Right lung (tissue), 5 donors: Measurements from ENCODE around the gene IFITM5. TPM values are rescaled to one million over a fixed set of nuclear protein-coding genes. Genes with fewer than 3 reads are reported as not detected.
"Not testable (repeated sequence)": the region's sequence is repeated elsewhere in the genome, so short reads cannot be mapped to it uniquely, and the experiment has no call there.

Experiments used
- DNase-seq, 2 donors: peaks; one replicate each; pipeline ENCODE4 v3.0.0-alpha.2; 2013
- polyA plus RNA-seq, 5 donors: library from polyadenylated mRNA; unstranded; fragments of 120-200 nt; gene quantifications; one replicate each; pipeline versions ENCODE4 v1.2.1 to v1.2.3, GENCODE V29; 2013; ENCODE audit warnings: inconsistent platforms in 1 of 5, low replicate concordance in 1 of 5; ENCODE audit not compliant: insufficient read length in 5 of 5, insufficient read depth in 1 of 5

Gene IFITM5
- polyA plus RNA-seq, 5 donors = 0.14 to 0.43 (median 0.33) TPM

DNA sequence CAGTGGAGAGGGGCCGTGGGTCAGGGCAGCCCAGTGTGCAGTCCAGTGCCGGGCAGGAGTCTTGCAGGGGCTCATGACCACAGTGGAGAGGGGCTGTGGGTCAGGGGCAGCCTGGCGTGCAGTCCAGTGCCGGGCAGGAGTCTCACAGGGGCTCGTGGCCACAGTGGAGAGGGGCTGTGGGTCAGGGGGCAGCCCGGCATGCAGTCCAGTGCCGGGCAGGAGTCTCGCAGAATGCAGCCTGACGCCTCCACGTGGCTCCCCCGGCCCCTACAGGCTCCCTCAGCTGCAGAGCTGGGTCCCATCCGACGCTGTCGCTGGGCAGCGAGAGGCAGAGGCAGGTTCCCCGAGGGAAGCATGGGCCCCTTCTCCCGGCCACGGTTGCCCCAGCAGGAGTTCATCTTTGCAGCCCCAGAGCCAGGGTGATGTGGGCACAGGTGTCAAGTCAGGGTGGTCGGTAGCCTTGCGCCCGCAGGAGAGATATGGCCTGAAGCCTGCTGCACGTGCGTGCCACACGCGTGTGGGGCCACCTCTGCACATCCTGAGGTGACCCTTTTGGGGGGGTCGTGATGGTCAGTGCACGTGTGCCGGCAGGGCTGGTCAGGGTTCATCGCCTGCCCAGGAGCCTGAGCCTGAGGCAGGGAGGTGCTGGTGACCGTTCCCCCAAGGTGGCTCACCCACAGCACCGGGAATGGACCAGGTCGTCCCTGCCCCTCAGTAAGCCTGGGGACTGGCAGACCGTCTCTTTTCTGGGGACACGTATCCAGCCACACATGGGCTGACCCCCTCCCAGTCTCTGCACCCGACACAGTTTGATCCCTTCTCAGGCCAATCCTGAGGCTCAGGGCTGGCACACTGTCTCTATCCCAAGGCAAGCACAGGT, 2.9 kb downstream of the IFITM5 start:
- DNase-seq = no peak

DNA sequence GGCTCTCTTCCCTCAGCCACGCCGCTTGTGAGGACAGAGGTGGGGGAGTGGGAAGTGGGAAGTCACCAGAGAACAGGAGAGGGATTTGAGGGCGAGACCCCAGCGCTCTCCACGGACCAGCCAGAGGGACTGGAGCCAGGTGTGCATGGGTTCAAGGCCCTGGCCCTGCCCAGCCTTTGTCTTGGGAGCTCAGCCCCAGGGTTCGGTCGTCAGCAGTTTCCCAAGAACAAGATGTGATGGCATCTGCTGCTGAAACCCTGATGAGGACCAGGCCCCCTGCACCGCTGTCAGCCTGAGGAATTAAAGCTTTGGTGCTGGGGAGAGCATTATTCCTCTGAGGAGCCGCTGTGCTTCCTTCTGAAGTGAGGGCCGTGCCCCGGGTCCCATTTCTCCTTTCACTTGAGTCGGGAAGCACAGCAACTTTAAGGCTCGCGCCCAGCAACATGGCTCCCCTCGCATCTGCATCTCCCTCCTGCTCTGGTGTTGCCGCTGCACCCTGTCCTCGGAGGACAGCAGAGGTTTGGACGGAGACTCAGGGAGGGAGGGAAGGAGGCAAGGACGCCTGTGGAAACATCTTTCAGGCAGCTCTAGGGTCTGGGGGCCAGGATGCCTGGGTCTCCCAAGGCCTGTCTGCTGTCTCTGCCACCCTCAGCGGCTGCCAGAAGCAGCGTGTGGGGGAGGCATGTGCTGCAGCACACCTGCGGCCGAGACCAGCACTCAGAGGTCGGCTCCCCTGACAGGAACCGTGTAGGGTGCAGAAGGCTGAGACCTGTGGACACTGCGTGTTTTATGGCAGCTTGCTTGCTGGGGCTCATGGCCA, 3.8 kb downstream of the IFITM5 start:
- DNase-seq = no peak

DNA sequence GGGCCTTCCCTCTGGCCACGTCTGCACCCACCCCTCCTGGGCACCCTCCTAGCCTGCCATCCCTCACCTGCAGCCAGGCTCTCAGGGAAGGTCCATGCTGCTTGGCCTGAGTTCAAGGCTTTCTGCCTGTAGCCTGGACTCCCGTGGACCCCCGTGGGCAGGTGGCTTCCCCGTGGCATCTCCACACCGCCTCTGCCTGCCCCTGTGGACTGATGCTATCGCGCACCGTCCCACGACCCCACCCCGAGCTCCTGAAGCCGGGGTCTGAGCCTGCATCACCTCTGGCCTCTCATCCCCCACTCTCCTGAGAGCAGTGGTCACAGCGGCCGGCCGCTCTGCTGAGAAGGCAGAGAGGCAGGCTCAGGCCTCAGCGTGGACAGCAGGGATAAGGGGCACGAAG, 4.5 kb downstream of the IFITM5 start:
- no peak for DNase-seq

DNA sequence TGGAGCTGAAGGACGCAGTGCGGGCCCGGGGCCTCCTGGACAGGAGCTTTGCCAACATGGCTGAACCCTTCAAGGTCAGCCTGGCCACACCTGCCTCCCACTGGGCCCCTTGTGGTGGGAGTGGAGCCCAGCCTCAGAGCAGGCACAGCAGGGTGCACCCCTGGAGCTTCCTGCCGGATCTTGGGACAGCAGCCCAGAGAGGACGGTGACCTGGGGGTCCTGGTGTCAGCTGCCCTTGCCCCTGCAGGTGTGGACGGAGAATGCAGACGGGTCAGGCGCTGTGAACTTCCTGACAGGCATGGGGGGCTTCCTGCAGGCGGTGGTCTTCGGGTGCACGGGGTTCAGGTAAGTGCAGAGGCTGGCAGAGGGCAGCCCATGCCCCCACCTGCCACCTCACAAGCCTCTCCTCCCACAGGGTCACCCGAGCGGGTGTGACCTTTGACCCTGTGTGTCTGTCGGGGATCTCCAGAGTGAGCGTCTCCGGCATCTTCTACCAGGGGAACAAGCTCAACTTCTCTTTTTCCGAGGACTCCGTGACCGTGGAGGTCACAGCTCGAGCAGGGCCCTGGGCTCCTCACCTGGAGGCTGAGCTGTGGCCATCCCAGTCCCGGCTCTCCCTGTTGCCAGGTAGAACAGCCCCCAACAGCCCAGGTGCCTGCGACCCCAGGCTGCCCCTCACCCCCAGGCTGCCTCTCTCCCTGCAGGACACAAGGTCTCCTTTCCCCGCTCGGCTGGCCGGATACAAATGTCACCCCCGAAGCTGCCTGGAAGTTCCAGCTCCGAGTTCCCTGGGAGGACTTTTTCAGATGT, 5.3 kb downstream of the IFITM5 start:
- no peak for DNase-seq

DNA sequence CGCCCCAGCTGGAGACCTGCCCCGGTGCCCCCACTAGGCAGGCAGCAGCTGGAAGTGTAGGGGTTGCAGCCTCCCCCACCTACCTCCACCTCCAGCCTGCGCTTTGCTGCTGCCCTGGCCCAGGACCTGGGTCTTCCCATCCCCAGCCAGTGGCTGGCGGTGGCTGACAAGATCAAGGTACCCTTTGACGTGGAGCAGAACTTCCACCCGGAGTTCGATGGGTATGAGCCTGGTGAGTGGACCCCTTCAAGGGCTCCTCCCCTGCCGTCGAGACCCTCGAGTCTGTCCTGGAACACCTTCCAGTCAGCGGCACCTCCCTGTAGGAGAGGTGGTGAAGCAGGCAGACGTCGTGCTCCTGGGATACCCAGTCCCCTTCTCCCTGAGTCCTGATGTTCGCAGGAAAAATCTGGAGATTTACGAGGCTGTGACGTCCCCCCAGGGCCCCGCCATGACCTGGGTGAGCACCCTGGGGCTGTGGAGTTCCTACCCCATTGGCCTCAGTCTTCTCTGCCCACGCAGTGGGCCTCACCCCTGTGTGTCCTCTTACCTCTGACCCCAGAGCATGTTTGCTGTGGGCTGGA, 6.0 kb downstream of the IFITM5 start:
- DNase-seq = no peak

DNA sequence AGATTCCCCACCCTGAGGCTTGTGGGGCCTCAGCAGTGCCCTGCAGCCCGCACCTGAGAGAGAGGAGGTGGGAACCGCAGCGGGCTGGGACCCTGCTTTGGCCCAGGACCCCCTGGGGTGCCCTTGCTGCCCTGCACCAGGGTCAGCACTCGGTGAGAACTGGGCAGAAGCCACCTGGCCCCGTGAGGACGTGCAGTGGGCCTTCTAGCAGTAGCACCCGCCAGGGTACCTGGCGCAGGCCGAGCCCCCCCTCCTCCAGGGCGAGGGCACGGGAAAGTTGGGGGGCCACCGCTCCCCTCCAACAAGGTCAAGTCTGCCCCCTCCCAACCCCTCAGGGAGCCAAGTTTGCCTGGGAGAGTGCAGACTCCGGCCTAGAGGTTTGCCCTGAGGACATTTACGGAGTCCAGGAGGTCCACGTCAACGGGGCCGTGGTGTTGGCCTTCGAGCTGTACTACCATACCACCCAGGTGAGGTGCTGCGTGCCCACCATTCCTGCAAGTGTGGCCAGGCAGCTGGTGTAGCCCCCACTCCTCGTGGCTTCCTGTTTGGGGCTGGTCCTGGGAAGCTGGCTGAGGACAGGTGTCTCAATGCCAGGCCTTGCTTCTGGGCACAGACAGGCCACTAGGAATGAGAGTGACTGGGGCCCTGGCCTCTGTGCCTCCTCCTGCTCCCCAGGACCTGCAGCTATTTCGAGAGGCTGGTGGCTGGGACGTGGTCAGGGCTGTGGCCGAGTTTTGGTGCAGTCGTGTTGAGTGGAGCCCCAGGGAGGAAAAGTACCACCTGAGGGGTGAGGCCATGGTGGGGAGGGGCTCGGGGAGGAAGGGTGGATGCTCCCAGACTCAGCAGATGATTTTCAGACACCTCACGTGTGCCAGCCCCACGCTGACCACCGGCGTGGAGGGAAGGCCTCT, 6.9 kb downstream of the IFITM5 start:
- no peak for DNase-seq

DNA sequence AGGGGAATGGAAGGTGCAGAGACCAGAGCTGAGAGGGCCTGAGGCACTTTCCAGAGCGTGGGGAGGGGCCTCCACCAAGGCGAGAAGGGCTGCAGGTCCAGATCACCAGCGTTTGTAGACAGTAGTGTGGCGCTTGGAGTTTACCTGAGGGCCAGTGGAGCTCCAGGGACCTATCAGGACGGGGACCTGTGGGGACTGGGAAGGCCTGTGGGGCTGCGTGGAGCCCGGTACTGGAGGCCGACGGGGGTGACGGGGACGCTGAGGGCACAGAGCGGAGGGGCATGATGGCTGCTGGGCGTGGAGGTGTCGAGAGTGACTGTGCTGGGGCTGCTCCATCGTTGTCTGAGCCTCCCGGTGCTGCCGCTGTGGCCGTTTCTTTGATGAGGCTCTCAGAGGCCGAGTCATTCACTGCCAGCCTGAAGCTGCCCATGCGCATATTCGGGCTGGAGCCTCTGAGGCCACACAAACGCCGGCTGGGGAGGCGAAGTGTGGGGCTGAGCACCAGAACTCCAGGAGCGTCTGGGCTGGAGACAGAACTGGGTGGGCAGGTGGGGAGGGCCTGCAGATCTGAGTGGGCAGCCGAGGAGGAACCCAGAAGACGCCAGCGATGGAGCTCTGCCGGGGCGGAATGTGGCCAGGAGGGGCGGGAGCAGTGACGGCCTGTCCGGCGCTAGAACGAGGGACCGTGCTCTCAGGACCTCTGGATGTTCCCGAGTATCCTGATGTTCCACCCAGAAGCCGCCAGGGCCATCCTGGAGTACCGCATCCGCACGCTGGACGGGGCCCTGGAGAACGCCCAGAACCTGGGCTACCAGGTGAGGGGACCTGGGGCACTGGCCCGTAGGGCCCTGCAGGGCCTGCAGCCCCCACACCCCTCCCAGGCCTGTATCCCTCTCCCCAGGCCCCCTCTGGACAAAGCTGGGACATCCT, 7.8 kb downstream of the IFITM5 start:
- DNase-seq = no peak

DNA sequence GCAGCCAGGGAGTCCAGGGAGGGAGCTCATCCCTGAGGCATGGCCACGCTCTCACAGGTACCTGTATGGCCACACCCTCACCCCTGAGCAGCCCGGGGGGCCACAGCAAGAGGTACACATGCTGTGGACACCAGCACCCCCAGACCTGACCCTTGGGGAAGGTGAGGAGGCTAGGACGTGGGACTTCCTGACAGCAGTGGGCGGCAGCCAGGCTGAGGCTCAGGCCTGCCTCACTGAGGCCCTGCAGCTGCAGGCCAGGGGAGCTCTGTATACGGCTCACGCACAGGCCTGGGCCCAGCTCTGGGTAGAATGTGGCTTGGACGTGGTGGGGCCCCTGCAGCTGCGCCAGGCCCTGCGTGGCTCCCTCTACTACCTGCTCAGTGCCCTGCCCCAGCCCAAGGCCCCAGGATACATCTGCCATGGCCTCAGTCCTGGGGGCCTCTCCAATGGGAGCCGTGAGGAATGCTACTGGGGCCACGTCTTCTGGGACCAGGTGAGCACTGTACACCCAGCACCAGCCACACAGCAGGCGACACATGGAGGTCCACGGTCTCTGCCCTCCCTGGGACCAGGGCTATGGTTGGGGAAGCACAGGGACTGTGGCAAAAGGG, 8.6 kb downstream of the IFITM5 start:
- no peak for DNase-seq

DNA sequence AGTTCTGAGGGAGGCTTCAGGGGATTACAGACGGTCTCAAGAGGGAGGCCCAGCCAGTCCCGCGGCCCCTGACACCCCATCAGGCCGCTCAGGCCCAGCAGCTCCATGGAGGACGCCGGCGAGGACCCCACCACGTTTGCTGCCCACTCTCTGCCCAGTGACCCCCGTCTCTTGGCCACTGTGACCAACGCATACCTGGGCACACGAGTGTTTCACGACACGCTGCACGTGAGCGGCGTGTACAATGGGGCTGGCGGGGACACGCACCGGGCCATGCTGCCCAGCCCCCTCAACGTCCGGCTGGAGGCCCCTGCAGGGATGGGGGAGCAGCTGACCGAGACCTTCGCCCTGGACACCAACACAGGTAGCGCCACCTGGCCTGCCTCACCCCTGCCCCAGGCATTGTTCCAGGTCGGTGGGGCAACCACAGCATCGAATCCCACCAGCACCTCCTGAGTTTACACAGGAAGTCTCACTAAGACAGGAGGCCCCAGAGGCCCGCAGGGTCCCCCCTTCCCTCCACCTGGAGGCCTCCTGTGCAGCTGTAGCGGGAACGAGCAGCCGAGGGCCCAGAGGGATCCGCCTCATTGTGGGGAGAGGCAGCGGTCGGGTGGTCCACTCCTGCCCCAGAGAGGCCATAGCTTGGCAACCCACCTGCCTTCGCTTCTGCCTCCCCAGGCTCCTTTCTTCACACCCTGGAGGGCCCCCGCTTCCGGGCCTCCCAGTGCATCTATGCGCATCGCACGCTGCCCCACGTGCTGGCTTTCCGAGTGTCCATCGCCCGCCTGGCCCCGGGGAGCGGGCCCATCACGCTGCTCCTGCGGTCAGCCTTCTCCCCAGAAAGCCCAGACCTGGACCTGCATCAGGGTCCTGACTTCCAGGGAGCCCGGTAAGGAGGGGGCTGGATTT, 9.4 kb downstream of the IFITM5 start:
- DNase-seq = no peak

DNA sequence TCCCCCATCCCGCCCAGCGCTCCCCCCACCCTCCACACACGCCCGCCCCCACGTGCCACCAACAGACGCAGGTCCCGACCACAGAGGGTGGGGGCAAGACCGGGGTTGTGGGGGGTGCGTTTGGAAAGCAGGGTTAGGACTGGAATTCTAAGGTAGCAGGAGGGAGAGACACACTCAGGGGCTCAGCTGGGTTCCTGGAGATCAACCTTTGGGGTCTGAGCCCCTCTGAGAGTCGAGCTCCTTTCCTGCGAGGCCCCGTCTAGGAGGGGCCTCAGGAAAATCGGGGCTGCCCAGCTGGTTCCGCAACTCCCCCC, 10.0 kb downstream of the IFITM5 start:
- no peak for DNase-seq

DNA sequence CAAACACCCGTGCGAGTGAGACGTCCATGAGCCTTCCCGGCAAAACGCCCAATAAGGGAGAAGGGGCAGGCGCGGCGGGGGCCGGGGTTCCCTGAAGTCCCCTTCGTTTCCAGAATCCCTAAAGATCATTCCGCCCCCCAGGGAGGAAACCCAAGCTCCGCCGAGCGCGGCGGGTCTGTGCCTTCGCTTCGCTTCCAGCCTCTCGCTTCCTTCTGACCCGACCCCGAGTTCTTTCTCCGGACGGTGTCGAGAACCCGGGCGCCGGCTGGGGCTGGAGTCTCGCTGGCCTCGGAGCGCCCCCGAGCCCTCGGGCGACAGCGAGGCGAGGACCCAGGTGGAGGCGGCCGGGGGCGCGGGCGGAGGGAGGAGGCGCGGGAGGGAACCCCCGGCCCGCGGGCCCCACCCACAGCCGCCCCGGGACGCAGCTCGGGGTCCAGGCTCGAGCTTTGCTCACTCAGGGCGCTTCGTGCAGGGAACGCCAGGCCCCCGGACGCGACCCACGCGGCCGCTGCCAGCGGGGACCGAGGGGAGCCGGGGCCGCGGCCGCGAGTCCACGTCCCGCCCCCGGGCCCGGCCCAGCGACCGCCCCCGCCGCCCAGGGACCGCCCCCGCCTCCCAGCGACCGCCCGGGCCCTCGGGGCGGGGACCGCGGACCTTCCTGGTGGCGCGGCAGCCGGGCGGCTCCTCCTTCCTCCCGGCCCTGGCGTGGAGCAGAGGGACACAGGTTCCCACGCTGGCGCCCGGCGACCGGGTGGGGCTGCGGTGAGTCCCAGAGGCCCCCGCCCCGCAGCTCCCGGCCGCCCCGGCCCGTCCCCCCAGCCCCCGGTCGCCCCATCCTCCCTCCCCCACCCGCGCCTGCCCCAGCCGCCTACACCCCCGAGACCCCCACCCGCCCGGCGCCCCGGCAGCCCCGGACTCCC, 10.6 kb downstream of the IFITM5 start, which contains the start of gene PGGHG:
PGGHG (plus strand) TSS at position 649 of the 920 bp plus-strand sequence. CDS start 691 bp downstream, outside the sequence.
- no peak for DNase-seq

DNA sequence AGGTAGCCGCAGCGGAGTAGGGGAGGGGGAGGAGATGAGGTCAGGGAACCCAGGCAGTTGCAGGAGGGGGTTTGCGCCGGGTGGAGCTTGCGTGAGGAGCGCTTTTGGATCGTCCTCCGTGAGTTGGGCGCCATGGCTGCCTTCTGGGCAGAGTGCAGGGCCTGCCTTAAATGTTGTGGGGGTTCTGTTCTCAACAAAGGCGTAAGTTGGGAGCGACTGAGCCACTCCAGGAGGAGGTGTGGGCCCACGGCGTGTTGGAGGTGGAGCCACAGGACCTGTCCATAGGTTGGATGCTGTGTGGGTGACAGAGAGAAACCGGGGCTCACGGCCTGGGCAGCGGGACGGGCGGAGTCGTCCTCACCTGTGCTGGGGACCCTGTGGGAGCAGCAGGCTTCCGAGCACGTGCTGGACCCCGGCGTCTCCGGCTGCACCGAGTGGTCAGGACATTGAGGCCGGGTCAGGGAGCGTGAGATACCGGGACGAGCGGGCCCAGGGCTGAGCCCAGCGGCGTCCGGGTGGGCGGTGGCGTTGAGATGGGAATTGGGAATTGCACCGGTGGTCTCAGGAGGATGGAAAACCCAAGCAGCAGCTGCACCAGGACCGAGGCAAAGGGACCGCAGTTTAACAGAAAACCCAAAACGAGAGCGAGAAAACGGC, 11.4 kb downstream of the IFITM5 start:
- no peak for DNase-seq

DNA sequence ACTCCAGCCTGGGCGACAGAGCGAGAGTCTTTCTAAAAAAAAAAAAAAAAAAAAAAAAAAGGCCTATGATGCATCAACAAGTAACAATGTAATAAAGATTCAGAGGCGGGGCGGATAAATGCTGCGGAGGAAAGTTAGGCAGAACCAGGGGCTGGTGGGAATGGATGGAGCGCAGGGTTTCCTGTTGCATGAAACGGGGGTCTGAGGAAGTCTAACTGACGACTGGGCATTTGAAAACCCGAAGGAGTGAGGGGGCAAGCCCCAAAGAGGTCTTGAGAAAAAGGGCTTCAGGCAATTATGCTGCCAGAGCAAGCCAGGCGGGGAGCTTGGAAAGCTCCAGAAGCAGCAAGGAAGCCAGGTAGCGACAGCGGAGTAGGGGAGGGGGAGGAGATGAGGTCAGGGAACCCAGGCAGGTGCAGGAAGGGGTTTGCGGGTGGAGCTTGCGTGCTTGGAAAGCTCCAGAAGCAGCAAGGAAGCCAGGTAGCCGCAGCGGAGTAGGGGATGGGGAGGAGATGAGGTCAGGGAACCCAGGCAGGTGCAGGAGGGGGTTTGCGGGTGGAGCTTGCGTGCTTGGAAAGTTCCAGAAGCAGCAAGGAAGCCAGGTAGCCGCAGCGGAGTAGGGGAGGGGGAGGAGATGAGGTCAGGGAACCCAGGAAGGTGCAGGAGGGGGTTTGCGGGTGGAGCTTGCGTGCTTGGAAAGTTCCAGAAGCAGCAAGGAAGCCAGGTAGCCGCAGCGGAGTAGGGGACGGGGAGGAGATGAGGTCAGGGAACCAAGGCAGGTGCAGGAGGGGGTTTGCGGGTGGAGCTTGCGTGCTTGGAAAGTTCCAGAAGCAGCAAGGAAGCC, 12.1 kb downstream of the IFITM5 start:
- not testable (repeated sequence) for DNase-seq

DNA sequence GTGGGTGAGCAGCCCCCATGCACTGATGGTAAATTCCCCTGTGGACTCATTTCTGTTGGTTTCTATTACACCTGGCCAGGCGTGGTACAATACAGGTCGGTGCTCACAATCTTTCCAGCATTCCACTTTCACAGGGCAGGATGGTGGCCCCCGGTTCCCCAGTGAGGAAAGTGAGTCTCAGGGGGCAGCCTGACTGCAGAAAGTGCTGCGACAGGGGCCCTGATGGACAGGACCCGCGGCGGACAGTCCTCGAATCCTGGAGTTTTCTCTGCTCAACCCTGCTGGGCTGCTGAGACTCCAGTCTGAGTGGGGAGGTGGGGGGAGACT, 13.5 kb downstream of the IFITM5 start:
- no peak for DNase-seq
